COLO668 (cell line): ENCODE data around the gene SORCS2.

Experiments
- DNase-seq: peaks from one replicate; lab custom pipeline; 2025; ENCODE audit not compliant: unreplicated experiment; lab: John Stamatoyannopoulos, UW

The SORCS2 gene

GRCh38 chr4:7777871-7778509 is 585.7 kb downstream of the SORCS2 start:
- no peak for DNase-seq

DNA sequence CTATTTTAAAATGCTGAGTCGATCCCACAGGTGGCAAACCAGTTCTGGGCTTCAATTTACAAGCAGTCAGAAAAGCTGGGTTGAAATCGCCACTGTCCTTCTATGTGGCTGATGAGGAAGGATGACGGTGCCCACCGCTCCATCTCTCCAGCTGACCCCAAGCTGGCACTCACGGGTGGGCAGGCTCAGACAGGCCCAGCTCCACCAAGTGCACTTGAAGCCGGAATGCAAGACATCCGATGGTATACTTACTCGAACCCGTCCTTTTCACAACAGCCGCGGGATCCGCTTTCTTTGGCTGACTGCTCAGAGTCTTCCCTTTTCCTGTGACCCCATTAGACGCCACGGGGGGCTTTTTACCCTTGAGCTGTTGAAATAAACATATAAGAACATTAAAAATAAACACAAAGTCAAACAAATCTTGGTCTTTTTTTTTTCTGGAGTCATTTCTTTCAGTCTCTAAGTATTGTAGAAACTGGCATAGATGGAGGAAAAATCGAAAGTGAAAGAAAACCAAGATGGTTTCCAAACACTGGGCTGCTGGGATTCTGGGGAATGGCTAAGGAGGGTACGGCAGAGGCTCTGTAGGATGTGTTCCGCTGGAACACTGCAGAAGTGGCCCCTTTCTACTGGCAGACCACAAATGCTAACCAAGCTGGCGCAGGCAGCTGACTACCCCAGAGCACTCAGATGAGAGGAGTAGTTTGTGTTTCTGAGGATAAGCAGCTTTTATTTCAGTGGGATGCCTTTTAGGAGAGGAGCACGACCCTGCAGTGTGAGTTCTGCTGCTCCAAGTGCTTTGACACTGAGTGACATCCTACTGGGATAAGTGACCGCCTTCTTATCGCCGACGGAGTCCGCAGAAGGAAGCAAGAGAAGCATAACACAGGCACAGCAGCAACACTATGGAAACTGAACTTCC is 586.4 kb downstream of the SORCS2 start:
- DNase-seq: no peak

DNA sequence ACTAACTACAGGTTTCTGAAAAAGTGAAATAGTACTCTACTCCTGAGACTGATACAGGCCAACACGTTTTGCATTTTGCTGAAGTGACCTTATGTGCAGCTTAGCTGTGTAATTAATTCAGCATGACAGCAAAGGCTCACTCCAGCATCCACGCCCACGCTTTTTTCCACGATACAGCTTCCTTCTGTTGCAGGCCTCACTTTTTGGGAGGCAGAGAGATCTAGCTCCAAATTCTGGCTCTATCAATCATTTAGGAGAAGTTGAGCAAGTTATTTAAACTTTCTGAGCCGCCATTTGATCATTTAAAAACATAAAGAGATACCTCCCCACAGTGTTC is 587.1 kb downstream of the SORCS2 start:
- DNase-seq: no peak

DNA sequence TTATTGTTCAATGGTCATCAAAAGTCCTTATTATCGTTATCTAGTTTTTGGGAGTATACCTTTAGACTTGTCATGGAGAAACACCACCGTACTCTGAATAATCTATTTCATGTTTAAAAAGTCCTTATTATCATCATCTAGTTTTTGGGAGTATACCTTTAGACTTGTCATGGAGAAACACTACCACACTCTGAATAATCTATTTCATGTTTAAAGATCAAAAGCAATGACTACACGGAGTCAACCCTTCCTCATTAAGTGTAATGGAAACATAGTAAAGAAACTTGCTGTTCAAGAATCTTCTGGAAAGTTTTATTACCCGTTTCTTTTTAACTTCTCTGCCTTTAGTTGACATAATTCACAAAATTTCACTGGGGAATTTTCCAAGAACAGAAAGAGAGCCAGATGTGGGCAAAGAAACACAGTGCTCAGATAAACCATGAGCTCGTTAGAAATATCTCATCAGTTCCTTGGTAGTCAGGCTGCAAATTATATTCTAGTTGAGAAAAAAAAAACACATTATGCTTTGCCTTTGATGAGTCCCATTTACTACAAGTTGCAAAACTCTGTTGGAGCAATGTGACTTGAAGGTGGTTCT is 588.5 kb downstream of the SORCS2 start:
- DNase-seq: no peak

DNA sequence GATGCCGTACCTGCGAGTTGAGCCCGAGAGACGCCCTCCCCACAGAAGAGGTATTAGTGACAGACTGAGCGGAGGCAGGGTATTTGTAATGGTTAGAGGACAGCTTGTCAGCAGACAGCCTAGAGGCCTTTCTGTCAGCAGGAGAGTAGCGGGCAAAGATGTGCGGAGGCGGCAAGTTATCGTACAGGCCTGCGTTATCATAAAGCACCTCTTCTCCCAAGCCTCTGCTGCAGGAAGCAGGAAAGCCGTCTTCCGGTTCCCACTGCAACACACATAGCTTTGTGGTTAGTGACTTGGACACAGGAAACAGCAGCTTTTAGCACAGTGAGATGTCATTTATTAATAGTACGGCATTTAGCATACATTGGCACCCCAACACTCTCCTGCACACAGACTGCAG is 589.0 kb downstream of the SORCS2 start:
- DNase-seq: no peak

GRCh38 chr4:7781993-7782392 is 589.7 kb downstream of the SORCS2 start:
- no peak for DNase-seq

GRCh38 chr4:7782783-7783182 is 590.4 kb downstream of the SORCS2 start:
- DNase-seq: no peak

DNA sequence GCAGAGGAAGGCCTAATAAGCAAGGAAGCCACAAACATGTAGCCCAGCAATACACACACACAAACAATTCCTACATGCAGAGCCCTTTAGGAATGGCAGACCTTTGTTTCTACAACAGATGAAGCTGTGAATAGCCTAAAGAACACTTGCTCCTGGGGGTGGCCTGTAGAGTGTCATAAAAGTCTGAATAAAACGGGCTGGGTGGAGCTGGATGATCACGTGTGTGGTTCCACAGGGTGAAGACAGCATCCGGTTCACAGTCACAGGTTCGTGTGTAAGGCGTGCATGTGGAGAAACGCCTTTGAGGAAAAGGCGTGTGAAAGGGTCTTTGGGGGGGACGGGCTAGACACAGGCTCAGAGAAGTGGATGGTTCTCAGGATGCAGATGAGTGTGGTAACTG is 591.2 kb downstream of the SORCS2 start:
- DNase-seq: no peak

DNA sequence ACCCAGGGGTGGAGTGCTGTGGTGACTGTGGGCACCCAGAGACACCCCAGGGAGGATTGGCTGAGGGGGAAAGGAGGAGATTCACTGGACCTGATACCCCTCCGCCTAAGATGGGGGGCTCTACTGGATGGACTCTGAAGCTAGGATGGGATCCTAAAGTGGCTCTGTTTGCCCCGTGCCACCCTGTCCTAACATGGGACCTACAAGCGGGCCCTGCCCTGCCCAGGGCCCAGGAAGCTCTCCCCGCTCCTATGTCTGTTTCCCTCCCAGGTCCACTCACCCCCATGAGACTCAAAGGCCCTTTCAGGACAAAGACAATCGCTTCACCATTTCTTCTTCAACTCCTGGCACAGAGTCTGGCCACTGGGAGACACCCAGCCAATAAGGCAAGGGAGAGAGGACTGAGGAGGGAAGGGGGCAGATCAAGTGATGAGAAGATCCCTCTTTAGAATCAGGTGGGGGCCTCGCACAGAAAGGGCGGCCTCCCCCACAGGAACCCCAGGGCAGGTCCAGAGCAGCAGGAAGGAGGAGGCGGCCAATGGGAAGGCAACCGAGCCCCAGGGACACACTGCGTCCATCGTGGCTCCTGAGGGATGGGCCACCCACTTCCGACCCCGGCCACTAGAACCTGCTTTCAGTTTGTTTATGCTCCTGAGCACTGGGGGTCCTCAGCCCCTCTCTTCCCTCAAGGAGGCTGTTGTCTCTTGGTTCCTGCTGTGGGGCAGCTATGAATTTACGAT is 592.0 kb downstream of the SORCS2 start:
- DNase-seq: no peak

GRCh38 chr4:7785017-7785416 is 592.7 kb downstream of the SORCS2 start:
- no peak for DNase-seq

DNA sequence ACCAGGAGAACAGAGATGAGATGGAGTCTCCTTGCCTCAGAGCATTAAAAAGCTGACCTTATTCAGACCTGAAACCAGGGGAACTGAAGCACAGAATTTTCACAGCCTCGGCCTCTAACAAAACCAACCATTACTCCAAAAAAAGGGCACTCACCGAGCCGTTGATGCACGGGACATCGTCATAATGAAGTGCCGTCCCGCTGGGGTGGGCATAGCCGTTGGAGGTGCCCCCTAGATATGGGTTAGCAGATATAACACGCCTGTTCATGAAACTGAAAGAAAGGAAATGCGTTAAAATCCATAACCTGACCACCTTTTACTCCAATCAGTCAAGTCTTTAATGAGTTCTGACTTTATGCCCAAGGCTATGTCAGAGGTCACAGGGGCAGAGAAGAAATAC is 593.7 kb downstream of the SORCS2 start:
- no peak for DNase-seq

GRCh38 chr4:7786517-7786916 is 594.2 kb downstream of the SORCS2 start:
- no peak for DNase-seq

GRCh38 chr4:7787067-7787466 is 594.7 kb downstream of the SORCS2 start:
- no peak for DNase-seq

GRCh38 chr4:7787681-7788141 is 595.4 kb downstream of the SORCS2 start:
- no peak for DNase-seq

DNA sequence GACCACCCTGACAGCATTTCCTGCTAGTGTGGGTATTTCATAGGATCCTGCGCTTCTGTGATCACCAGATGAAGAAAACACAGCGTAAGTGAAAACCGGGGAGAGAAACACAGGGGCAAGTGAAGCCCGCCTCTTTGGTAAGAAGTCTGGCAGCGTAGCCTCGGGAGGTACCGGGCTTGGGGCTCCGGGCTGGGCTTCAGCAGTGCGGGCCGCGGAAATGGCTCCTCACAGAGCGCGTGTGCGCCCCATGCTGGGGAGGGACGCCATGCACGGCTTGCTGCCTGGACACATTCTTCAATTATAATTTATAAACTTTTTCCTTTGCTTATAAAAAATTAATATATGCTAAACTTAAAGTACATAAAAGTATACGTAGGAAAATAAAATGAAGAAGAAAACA is 595.9 kb downstream of the SORCS2 start:
- no peak for DNase-seq

GRCh38 chr4:7788694-7789425 is 596.5 kb downstream of the SORCS2 start:
- no peak for DNase-seq

- DNase-seq: no peak
These were observed 597.7 kb downstream of the SORCS2 start for GRCh38 chr4:7790023-7790422.

DNA sequence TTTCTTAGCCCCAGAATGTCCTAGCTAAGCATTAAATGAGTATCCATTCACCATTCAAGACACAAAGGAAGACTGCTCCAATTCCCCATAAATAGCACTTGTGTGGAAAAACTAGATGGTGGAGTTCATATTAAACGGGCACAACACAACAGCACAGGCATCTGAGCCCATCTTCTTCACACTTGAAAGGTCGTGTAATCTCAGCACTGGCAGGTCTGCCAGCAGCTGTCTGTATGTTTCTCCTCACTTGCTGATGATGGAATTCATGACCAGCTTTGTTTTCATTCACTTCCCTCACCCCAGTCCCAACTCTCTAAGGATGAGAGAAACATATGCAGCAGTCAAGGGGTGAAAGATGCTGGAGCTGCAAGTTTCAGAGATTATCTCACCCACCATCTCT is 598.7 kb downstream of the SORCS2 start:
- no peak for DNase-seq
